Activated B cell treated with CpG ODN at 0.5 μM for 24 hours (primary cell): ENCODE results near the gene PPP1R9B. TPM values are rescaled to one million over a fixed set of nuclear protein-coding genes. Genes with fewer than 3 reads are reported as not detected.

ENCODE experiments used
- ATAC-seq: fragments of 200-7000 bp; cut with Tn5 transposase; one replicate; pipeline ENCODE4 v1.10.0; 2021; ENCODE audit warnings: low read depth, mild to moderate bottlenecking, moderate library complexity
- CTCF ChIA-PET: fragments of 350-600 bp; sonication (Branson Sonifier 250); formaldehyde crosslinking; loops from one replicate; lab custom pipeline; 2021; ENCODE audit warnings: antibody characterized with exemption; lab: Charles Lee
- POLR2A ChIA-PET: fragments of 350-600 bp; sonication (Branson Sonifier 250); formaldehyde crosslinking; loops from one replicate; lab custom pipeline; 2021; ENCODE audit warnings: antibody characterized with exemption; lab: Charles Lee
- DNase-seq: peaks from one replicate; pipeline ENCODE4 v3.0.0; 2022
- H3K27ac Mint-ChIP-seq: one replicate; pipeline ENCODE4 v1.8.0; 2020; ENCODE audit warnings: mixed read lengths
- H3K27me3 Mint-ChIP-seq: one replicate; pipeline ENCODE4 v1.8.0; 2021; ENCODE audit warnings: mixed read lengths
- H3K36me3 Mint-ChIP-seq: one replicate; pipeline ENCODE4 v1.8.0; 2021; ENCODE audit warnings: low read depth, mixed read lengths
- H3K4me1 Mint-ChIP-seq: one replicate; pipeline ENCODE4 v1.8.0; 2021; ENCODE audit warnings: mixed read lengths
- H3K4me3 Mint-ChIP-seq: one replicate; pipeline ENCODE4 v1.8.0; 2020; ENCODE audit warnings: mild to moderate bottlenecking, mixed read lengths
- H3K9me3 Mint-ChIP-seq: one replicate; pipeline ENCODE4 v1.8.0; 2020; ENCODE audit warnings: mixed read lengths
- intact Hi-C: fragments of 100-400 bp; cut with micrococcal nuclease; formaldehyde crosslinking; loops from one replicate; pipeline ENCODE4 v1.15.1; 2024
- total RNA-seq: library from RNA; stranded (reverse); gene quantifications from 2 replicates; pipeline ENCODE4 v1.2.3, GENCODE V29; 2022
- TF ChIP-seq, protein P1 (sequence below): fragments of 200-600 bp; IDR thresholded peaks from one replicate; pipeline ENCODE4 v1.8.0; 2022; ENCODE audit warnings: antibody characterized with exemption, mild to moderate bottlenecking

The PPP1R9B gene
- total RNA-seq, 1 donor from 2014 or later = 313 TPM

- H3K27ac Mint-ChIP-seq = peak overlapping the region; percentile 79
- intact Hi-C loops = loop anchor here (10.0 kb wide), 1 partner anchor 376 kb away; the partner anchor contains the start of gene FAM117A
- DNase-seq (no peak), ATAC-seq (no peak)
- H3K4me3 Mint-ChIP-seq = peak overlapping the region; percentile 45
- H3K27me3 Mint-ChIP-seq = no peaks in the 10 kb centered on the region
- H3K36me3 Mint-ChIP-seq = peaks cover 99% of the 10 kb centered on the region
- ChIA-PET POLR2A (interaction anchor here (0.7 to 4.0 kb wide), 6 partner anchors 8 to 28 kb away, joined by 3 to 40 read pairs (median 6); partner anchors contain the start of genes PPP1R9B and SAMD14), CTCF (interaction anchor here (0.9 to 3.4 kb wide), 5 partner anchors 8 to 72 kb away, joined by 3 to 19 read pairs (median 11); no protein-coding TSS in a partner anchor)
- peaks cover 73% of the 10 kb centered on the region for H3K4me1 Mint-ChIP-seq
- H3K9me3 Mint-ChIP-seq = no peaks in the 10 kb centered on the region
- TF ChIP-seq, protein P1, sequence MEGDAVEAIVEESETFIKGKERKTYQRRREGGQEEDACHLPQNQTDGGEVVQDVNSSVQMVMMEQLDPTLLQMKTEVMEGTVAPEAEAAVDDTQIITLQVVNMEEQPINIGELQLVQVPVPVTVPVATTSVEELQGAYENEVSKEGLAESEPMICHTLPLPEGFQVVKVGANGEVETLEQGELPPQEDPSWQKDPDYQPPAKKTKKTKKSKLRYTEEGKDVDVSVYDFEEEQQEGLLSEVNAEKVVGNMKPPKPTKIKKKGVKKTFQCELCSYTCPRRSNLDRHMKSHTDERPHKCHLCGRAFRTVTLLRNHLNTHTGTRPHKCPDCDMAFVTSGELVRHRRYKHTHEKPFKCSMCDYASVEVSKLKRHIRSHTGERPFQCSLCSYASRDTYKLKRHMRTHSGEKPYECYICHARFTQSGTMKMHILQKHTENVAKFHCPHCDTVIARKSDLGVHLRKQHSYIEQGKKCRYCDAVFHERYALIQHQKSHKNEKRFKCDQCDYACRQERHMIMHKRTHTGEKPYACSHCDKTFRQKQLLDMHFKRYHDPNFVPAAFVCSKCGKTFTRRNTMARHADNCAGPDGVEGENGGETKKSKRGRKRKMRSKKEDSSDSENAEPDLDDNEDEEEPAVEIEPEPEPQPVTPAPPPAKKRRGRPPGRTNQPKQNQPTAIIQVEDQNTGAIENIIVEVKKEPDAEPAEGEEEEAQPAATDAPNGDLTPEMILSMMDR = no peak
Observed at GRCh38 chr17:50141026-50141744, 9.3 kb downstream of the PPP1R9B start.

DNA sequence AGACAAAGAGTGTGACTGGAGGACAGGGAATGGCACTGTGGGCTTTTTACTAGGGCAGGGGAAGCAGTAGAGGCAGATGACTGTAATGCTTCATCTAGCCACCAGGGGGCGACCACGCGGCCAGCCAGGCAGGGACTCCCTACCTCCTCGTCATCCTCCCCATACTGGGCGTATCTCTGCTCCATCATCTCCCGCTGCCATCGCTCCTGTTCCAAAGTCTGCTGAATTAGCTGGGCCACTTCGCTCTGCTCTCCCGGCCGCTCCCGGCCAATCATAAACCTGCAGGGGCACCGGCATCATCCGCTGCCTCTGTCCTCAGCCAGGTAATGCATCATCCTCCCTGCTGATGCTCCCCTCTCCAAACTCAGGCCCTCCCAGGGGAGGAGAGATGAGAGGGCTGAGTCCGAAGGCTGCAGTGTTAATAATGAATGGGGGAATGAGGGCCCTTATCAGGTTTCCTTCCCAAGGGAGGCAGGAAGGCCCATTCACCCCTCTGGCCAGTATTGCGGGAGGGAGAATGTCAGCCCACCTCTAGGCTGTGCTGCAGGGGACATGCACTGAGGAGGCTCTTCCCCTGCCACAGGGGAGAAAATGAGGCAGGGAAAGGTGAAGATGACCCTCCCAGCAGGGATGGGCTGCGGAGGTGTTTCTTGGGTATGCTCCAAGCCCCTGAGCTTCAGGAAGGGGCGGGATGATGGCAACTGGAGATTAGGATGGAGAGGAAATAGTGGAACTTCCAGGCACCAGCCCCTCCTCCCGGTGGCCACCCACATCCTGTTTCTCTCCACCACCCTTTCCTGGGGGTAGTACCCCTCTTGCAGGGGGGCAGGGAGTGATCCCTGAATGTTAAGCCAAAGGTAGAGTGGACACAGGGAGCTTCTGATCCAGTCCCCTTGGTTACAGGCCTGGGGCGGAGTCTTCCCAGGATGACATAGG is 10.3 kb downstream of the PPP1R9B start:
- ChIA-PET POLR2A (interaction anchor here (0.6 to 4.0 kb wide), 8 partner anchors 9 to 389 kb away, joined by 3 to 40 read pairs (median 8); partner anchors contain the start of genes PPP1R9B and SAMD14), CTCF (interaction anchor here (0.9 to 3.4 kb wide), 13 partner anchors 8 to 156 kb away, joined by 3 to 19 read pairs (median 4); partner anchors contain the start of gene SAMD14)
- ATAC-seq (peak; percentile 85), DNase-seq (peak; percentile 76)
- peak overlapping the region; percentile 70 for H3K27ac Mint-ChIP-seq
- peak overlapping the region; percentile 41 for H3K4me3 Mint-ChIP-seq
- H3K27me3 Mint-ChIP-seq = no peaks in the 10 kb centered on the region
- TF ChIP-seq, protein P1 = peak; percentile 43
- H3K36me3 Mint-ChIP-seq = peaks cover 100% of the 10 kb centered on the region
- H3K9me3 Mint-ChIP-seq = no peaks in the 10 kb centered on the region
- intact Hi-C loops = loop anchor here (1.0 to 10.0 kb wide), 3 partner anchors 8 to 375 kb away; partner anchors contain the start of gene FAM117A
- peaks cover 63% of the 10 kb centered on the region for H3K4me1 Mint-ChIP-seq

DNA sequence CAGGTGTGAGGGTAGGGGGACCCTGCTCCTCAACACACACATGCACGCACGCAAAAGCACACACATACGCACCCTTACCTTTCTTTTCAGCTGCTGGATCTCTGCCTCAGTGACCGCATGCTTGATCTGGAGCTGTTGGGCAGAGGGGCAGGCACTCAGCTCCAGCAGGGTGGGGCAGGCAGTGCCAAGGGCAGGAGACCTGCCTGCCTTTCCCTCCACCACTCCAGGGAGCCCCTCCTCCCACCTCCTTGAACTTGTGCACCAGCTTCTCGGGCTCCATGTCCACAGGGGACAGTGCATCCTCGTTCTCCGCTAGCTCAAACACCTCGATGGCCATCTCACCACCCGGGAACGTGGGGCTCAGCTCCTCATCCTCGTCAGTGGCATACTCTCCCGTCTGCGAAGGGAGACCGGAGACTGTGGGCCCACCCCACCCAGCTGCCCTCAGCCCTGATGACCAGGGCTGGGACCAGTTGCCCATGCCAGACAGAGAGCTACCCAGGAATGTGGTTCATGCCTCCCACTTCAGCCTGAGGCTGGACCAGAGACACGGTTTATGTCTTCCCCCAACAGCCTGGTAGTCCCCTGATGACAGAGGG is 11.2 kb downstream of the PPP1R9B start:
- CTCF ChIA-PET = interaction anchor here (0.9 to 3.4 kb wide), 11 partner anchors 9 to 59 kb away, joined by 3 to 19 read pairs (median 6); partner anchors contain the start of genes PPP1R9B and SAMD14
- DNase-seq (no peak), ATAC-seq (no peak)
- Mint-ChIP-seq H3K27me3 (no peaks in the 10 kb centered on the region), H3K4me1 (peaks cover 54% of the 10 kb centered on the region), H3K4me3 (no peak overlapping the region), H3K9me3 (no peaks in the 10 kb centered on the region), H3K36me3 (peaks cover 97% of the 10 kb centered on the region), H3K27ac (peak overlapping the region; percentile 70)
- POLR2A ChIA-PET = interaction anchor here (0.7 to 4.0 kb wide), 7 partner anchors 9 to 61 kb away, joined by 3 to 40 read pairs (median 9); partner anchors contain the start of genes PPP1R9B and SAMD14
- TF ChIP-seq, protein P1 = no peak
- intact Hi-C loops = no loop called here

- Mint-ChIP-seq H3K9me3 (no peaks in the 10 kb centered on the region), H3K27ac (no peak overlapping the region), H3K27me3 (no peaks in the 10 kb centered on the region), H3K36me3 (peaks cover 88% of the 10 kb centered on the region), H3K4me1 (peaks cover 37% of the 10 kb centered on the region), H3K4me3 (no peak overlapping the region)
- ChIA-PET CTCF (interaction anchor here (0.9 to 1.1 kb wide), 2 partner anchors 9 to 20 kb away, joined by 3 to 5 read pairs; no protein-coding TSS in a partner anchor), POLR2A (interaction anchor here (0.6 to 2.9 kb wide), 2 partner anchors 10 to 11 kb away, joined by 6 to 10 read pairs; no protein-coding TSS in a partner anchor)
- ATAC-seq = no peak
- no peak for DNase-seq
- intact Hi-C loops = no loop called here
- TF ChIP-seq, protein P1 = no peak
Observed at GRCh38 chr17:50137042-50137441, 13.4 kb downstream of the PPP1R9B start.
